ENCODE measurements around the gene NDUFS6.
"Not testable (repeated sequence)": the region's sequence is repeated elsewhere in the genome, so short reads cannot be mapped to it uniquely, and the experiment has no call there.

Gene NDUFS6

DNA sequence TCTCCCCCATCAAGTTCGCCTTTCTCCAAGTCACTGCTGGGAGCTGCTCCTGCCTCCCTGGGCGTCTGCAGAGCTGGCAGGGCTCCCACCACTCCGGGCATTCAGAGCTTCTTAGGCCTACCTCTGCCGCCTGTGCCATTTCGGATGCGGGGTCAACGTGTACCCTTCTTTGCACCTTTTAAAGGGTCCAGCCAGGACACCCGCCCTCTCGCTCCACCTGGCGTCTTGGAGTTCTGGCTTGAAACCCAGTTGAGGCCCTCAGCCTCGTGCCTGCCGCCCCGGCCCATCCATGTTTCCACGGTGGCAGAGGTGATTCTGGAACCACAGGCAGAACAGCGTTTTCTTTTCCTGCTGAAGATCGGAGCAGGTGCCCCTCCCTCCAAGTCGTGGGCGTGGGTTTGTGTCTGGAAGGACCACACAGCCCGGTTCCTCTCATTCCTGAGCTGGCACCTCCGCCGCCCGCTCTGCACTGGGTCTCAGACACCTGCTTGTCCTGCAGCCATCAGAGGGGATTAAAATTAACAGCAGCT, 32.9 kb downstream of the NDUFS6 start:
- DNase-seq (ENCODE audit: low read depth), result no peak

- no peak for DNase-seq (ENCODE audit: low read depth)
These were observed 33.7 kb downstream of the NDUFS6 start for GRCh38 chr5:1834721-1835429.

GRCh38 chr5:1835431-1835830, 34.2 kb downstream of the NDUFS6 start:
- DNase-seq (ENCODE audit: low read depth), result no peak

DNA sequence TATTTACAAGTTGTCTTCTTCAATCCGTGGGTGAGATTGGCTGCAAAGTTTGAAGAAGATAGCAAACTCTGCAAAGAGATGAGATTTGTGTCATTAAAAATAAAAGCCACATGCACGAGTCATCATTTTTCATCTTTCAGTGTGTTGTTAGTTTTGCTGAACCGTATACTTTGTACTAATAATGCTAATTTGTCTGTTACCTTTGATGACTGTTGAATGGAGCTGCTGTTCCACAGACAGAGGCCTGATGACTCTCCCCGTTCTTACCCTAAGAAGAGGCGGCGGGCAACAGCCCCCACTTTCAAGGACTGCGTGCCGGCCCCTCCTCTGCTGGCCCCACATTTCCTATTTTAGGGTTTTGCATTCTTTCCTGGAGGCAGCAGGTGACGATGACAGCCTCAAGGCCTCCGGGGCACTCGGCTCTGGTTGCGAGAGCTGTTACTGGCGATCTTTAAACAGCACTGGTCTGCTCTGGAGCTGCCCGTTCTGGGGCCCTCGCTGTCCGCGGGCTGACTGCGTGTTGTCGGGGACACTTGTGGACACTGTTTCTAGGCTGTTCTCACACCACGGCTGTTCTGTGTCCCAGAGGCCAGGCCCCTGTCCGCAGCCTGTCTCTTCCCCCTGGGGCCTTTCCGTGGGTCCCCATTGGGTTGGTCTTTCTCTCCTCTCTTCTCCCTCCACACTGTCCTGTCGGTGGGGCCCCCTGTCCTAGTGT, 35.1 kb downstream of the NDUFS6 start:
- no peak for DNase-seq (ENCODE audit: low read depth)

DNA sequence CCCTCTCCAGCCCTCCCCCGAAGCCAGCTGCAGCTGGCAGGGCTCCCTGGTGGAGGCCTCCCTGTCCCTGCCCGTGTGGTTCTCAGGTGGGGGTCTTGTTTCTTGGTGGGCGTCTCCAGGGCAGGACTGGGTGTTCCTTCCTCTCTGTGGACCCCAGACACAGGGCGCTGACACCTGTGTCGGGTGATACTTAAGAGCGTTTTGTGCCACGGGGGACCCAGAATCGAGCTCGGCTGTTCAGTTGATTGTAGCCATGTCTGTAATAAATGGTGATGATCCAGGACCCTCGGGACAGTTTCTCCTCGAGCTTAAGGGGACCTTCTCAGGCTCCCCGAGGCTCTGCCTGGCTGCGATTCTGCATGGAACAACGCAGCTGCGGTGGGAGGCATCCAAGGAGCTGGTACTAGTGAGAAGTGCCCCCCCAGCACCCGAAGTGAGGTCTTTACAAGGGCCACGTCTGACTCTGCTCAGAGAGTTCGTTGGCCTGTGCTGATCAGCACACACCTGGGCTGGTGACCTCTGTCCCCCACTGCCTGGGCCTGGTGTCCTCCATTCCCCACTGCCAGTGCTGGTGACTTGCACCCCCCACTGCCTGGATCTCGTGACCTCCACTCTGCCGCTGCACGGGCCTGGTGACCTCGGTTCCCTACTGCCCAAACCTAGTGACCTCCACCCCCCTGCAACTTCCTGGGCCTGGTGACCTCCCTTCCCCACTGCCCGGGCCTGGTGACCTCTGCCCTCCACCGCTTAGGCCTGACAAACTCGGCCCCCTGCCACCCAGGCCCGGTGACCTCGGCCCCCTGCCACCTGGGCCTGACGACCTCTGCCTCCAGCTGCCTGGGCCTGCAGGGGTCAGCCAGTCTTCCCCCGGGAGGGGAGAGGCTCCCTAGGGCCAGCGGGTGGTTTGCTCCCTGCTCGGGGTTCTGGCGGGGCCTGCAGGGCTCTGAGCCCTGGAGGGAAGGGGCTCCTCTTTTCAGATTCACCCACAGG, 36.0 kb downstream of the NDUFS6 start:
- DNase-seq (ENCODE audit: low read depth), result no peak

DNA sequence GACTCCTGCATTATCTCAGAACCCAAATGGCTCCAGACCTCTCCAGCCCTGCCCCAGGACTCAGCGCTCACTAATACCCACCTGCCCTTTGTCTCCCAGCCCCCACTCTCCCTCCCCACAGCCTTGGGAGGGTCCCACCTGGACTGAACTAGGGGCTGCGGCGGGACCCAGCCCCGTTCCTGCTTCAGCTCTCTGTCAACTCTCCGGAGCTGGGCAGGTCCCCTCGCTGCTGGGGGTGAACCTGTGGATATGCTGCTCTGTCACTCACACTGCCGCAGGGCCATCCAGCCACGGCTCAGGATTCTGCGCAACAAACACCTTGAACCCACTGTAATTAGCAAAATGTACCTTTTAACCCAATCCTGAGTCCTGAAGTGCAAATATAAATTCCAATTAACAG, 36.8 kb downstream of the NDUFS6 start:
- no peak for DNase-seq (ENCODE audit: low read depth)

DNA sequence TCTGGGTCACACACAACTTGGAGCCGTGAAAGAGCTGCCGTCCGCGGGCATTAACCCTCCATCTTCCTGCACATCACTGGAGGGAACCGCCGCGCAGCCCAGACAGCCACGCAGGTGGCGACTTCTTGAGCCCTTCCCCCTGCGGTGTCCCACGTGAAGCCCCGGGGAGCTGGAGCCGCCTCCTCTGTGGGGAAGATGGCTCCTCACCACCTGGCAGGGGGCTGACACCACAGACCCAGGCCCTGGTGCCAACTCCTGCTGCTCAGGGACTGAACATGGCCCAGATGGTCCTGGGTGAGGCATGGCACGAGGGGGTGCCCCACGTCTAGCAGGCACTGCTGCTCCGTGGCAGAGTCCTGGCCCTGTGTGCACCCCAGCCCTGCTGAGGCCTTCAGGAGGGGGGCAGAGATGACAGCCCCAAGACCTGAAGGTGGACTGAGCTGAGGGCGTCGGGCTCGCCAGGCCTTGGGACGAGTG, 38.9 kb downstream of the NDUFS6 start:
- no peak for DNase-seq (ENCODE audit: low read depth)

- no peak for DNase-seq (ENCODE audit: low read depth)
These were observed 39.7 kb downstream of the NDUFS6 start for GRCh38 chr5:1840741-1841521.

GRCh38 chr5:1842004-1842819, 41.0 kb downstream of the NDUFS6 start:
- no peak for DNase-seq (ENCODE audit: low read depth)

GRCh38 chr5:1843761-1844160, 42.6 kb downstream of the NDUFS6 start:
- not testable (repeated sequence) for DNase-seq (ENCODE audit: low read depth)

- DNase-seq (ENCODE audit: low read depth), result no peak
These were observed 43.7 kb downstream of the NDUFS6 start for GRCh38 chr5:1844708-1845436.

- DNase-seq (ENCODE audit: low read depth), result no peak
These were observed 44.5 kb downstream of the NDUFS6 start for GRCh38 chr5:1845696-1846095.

GRCh38 chr5:1846583-1846982, 45.4 kb downstream of the NDUFS6 start:
- DNase-seq (ENCODE audit: low read depth), result no peak

DNA sequence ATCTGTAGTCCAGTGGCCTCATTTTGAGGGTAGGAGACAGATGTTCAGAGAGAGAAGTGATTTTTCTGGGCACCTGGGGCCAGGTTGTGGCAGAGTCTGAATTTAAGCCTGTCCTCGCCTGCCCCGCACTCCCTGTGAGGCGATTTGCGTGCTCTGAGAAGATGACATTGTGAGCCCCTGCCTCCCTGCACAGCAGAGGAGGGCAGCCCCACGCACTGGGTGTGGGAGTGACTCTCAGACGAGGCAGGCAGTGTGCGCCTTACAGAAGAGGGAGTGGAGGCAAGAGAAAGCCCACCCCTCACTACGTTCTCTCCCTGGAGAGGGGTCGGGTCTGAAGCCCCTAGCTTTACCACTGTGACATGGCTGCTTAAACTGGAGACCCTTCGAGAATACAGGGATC, 45.8 kb downstream of the NDUFS6 start:
- DNase-seq (ENCODE audit: low read depth), result no peak

- no peak for DNase-seq (ENCODE audit: low read depth)
These were observed 46.4 kb downstream of the NDUFS6 start for GRCh38 chr5:1847611-1848010.

GRCh38 chr5:1850324-1851154, 49.3 kb downstream of the NDUFS6 start:
- DNase-seq (ENCODE audit: low read depth), result no peak

DNA sequence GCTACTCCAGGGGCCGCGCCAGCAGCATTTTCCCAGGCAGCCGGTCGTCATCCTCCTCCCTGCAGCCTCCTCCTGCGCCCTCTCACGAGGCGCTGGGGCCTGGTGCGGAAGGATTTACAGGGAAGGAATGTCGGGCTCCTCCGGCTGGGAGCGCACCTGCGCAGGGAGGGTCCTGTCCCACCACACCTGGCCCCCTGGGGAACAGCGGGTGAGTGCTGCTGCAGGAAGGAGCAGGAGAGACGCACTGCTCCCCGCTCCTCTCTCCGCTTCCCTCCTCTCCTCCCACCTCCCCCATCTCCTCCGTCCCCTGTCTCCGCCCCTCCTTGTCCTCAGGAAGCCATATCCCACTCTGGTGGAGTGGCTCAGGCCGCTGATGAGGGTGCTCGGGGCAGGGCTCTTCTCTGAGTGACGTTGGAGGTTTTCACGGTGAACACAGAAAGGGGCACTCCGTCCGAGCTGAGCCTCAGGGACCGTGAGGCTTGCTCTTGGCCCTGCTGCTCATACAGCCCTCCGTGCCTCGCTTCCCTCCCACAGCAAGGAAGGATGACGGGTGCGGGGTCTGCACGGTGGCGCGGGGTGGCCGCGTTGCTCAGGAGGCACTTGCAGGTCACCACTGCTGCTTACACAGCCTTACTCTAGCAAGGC, 50.2 kb downstream of the NDUFS6 start:
- DNase-seq (ENCODE audit: low read depth), result no peak

GRCh38 chr5:1852324-1852947, 51.2 kb downstream of the NDUFS6 start:
- DNase-seq (ENCODE audit: low read depth), result no peak

All from stimulated activated CD8-positive, alpha-beta memory T cell treated with anti-CD3 and anti-CD28 coated beads, Interleukin-12 subunit alpha, Interleukin-12 subunit beta, amount 100 ng/mL, for 4 hours (primary cell).